Ramos (cell line): ENCODE results near the gene FXYD6.
"Not testable (repeated sequence)": the region's sequence is repeated elsewhere in the genome, so short reads cannot be mapped to it uniquely, and the experiment has no call there.

Experiments used
- in situ Hi-C: fragments of 300-500 bp; cut with MboI; formaldehyde crosslinking; loops from one replicate; pipeline ENCODE4 v1.14.3; 2022; ENCODE audit warnings: low sequenced_read_pairs; ENCODE audit not compliant: unreplicated experiment

FXYD6 gene

GRCh38 chr11:117876341-117877119 is at the start of gene FXYD6:
TSS of gene FXYD6 (minus strand) at chr11:117876658. CDS start at chr11:117842776, 33,882 bp downstream.
- in situ Hi-C loops = no loop called here

GRCh38 chr11:117926166-117926565 is 49.7 kb upstream of the FXYD6 start:
- in situ Hi-C loops = not testable (repeated sequence)

- in situ Hi-C loops = no loop called here
Measured at GRCh38 chr11:117925198-117925925, 48.9 kb upstream of the FXYD6 start.

GRCh38 chr11:117924631-117925170 is 48.2 kb upstream of the FXYD6 start:
- in situ Hi-C loops = no loop called here

GRCh38 chr11:117923773-117924172 is 47.3 kb upstream of the FXYD6 start:
- in situ Hi-C loops = no loop called here

GRCh38 chr11:117923275-117923674 is 46.8 kb upstream of the FXYD6 start:
- in situ Hi-C loops = no loop called here

GRCh38 chr11:117921893-117922292 is 45.4 kb upstream of the FXYD6 start:
- in situ Hi-C loops = no loop called here

- in situ Hi-C loops = no loop called here
Measured at GRCh38 chr11:117921456-117921855, 45.0 kb upstream of the FXYD6 start.

GRCh38 chr11:117919781-117920221 is 43.3 kb upstream of the FXYD6 start:
- in situ Hi-C loops = no loop called here

- in situ Hi-C loops = no loop called here
Measured at GRCh38 chr11:117919341-117919740, 42.9 kb upstream of the FXYD6 start.

- in situ Hi-C loops = no loop called here
Measured at GRCh38 chr11:117918366-117919255, 42.2 kb upstream of the FXYD6 start.

GRCh38 chr11:117917591-117918151 is 41.2 kb upstream of the FXYD6 start:
- in situ Hi-C loops = no loop called here

GRCh38 chr11:117916956-117917355 is 40.5 kb upstream of the FXYD6 start:
- in situ Hi-C loops = no loop called here

- in situ Hi-C loops = no loop called here
Measured at GRCh38 chr11:117915672-117916235, 39.3 kb upstream of the FXYD6 start.

- in situ Hi-C loops = no loop called here
Measured at GRCh38 chr11:117914991-117915618, 38.6 kb upstream of the FXYD6 start.

- in situ Hi-C loops = no loop called here
Measured at GRCh38 chr11:117914398-117914761, 37.9 kb upstream of the FXYD6 start.

- in situ Hi-C loops = no loop called here
Measured at GRCh38 chr11:117913736-117914397, 37.4 kb upstream of the FXYD6 start.

- in situ Hi-C loops = no loop called here
Measured at GRCh38 chr11:117912497-117912896, 36.0 kb upstream of the FXYD6 start.

- in situ Hi-C loops = no loop called here
Measured at GRCh38 chr11:117911694-117912093, 35.2 kb upstream of the FXYD6 start.
